OCI-LY7 (cell line): ENCODE results near the gene EDC3. TPM values are rescaled to one million over a fixed set of nuclear protein-coding genes. Genes with fewer than 3 reads are reported as not detected.
"Not testable (repeated sequence)": the region's sequence is repeated elsewhere in the genome, so short reads cannot be mapped to it uniquely, and the experiment has no call there.

ENCODE experiments used
- Bru-seq: library from RNA; stranded (reverse); fragments of 400-500 nt; gene quantifications from one replicate; lab custom pipeline; 2021; lab: Mats Ljungman, UMichigan
- BruChase-seq, 2 experiments: library from RNA; stranded (reverse); fragments of 400-500 nt; gene quantifications; one replicate each; lab custom pipeline; 2021; lab: Mats Ljungman, UMichigan
- BruUV-seq: library from RNA; stranded (reverse); fragments of 400-500 nt; replicated peaks from 2 replicates; lab custom pipeline; 2021; lab: Mats Ljungman, UMichigan
- CTCF ChIA-PET: fragments of 300-600 bp; sonication (Branson Sonifier 250); formaldehyde crosslinking; loops from one replicate; lab custom pipeline; 2022; ENCODE audit warnings: antibody characterized with exemption; ENCODE audit not compliant: unreplicated experiment; lab: Charles Lee
- POLR2A ChIA-PET: fragments of 300-600 bp; sonication (Branson Sonifier 250); formaldehyde crosslinking; loops from one replicate; lab custom pipeline; 2022; ENCODE audit warnings: antibody characterized with exemption; lab: Charles Lee
- DNase-seq: peaks from one replicate; pipeline ENCODE4 v3.0.0-alpha.2; 2015; ENCODE audit warnings: low spot score
- H2AFZ ChIP-seq: fragments of 200-600 bp; sonication (generic), shearing (Covaris generic); 2 replicates; pipeline ENCODE4 v1.6.1; 2014; ENCODE audit warnings: mild to moderate bottlenecking, antibody characterized with exemption, low read length, moderate library complexity
- H3K27ac ChIP-seq: fragments of 200-600 bp; sonication (generic); 2 replicates; pipeline ENCODE4 v1.5.1; 2014; ENCODE audit warnings: mixed run types, low read depth, mild to moderate bottlenecking, moderate library complexity, low read length, inconsistent platforms; ENCODE audit not compliant: poor library complexity, severe bottlenecking
- H3K36me3 ChIP-seq: fragments of 200-600 bp; sonication (generic); 2 replicates; pipeline ENCODE4 v1.6.1; 2014; ENCODE audit warnings: mild to moderate bottlenecking, antibody characterized with exemption, low read length, moderate library complexity, mixed read lengths; ENCODE audit not compliant: insufficient read depth
- H3K4me1 ChIP-seq: fragments of 200-600 bp; sonication (generic); 2 replicates; pipeline ENCODE4 v1.5.1; 2014; ENCODE audit warnings: mild to moderate bottlenecking, low read length; ENCODE audit not compliant: insufficient read depth, poor library complexity, severe bottlenecking
- H3K4me2 ChIP-seq: fragments of 200-600 bp; sonication (generic); 2 replicates; pipeline ENCODE4 v1.6.1; 2014; ENCODE audit warnings: mild to moderate bottlenecking, low read length
- H3K4me3 ChIP-seq: fragments of 200-600 bp; sonication (generic); 2 replicates; pipeline ENCODE4 v1.5.1; 2014; ENCODE audit warnings: mild to moderate bottlenecking, low read depth, low read length; ENCODE audit not compliant: poor library complexity, severe bottlenecking
- H3K79me2 ChIP-seq: fragments of 200-600 bp; sonication (generic); 2 replicates; pipeline ENCODE4 v1.6.1; 2016; ENCODE audit warnings: low read depth, mild to moderate bottlenecking, low read length, moderate library complexity, mixed read lengths; ENCODE audit not compliant: insufficient read depth
- H3K9me2 ChIP-seq: fragments of 200-600 bp; sonication (generic); 2 replicates; pipeline ENCODE4 v1.6.1; 2016; ENCODE audit warnings: mild to moderate bottlenecking, low read length, mixed read lengths; ENCODE audit not compliant: insufficient read depth
- H3K9me3 ChIP-seq: fragments of 200-600 bp; sonication (generic); 2 replicates; pipeline ENCODE4 v1.6.1; 2014; ENCODE audit warnings: mild to moderate bottlenecking, mixed run types, low read length, mixed read lengths
- H4K20me1 ChIP-seq: fragments of 200-600 bp; sonication (generic); 2 replicates; pipeline ENCODE4 v1.6.1; 2014; ENCODE audit warnings: mild to moderate bottlenecking, antibody characterized with exemption, low read length, moderate library complexity, mixed read lengths; ENCODE audit not compliant: insufficient read depth
- EZH2phosphoT487 ChIP-seq: fragments of 200-600 bp; sonication (generic); IDR thresholded peaks from 2 replicates; pipeline ENCODE4 v1.6.1; 2018; ENCODE audit warnings: low read depth, borderline replicate concordance, mild to moderate bottlenecking, mixed run types, antibody characterized with exemption, low read length, moderate library complexity, mixed read lengths
- intact Hi-C: fragments of 100-400 bp; cut with micrococcal nuclease; formaldehyde crosslinking; loops from one replicate; pipeline ENCODE4 v1.10.0; 2022; ENCODE audit not compliant: unreplicated experiment
- long read RNA-seq: library from polyadenylated mRNA; stranded (forward); transcript quantifications from one replicate; pipeline ENCODE4 v2.0.0, GENCODE V29; 2022
- total RNA-seq, 2 experiments: library from RNA; depleted of rRNA in 1 of 2; stranded (reverse); fragments of >200 nt in 1 of 2; shearing (Covaris generic) in 1 of 2; gene quantifications; 2 replicates each; pipeline ENCODE4 v1.2.3, GENCODE V29; 2014 to 2022
- TF ChIP-seq, protein P1 (sequence below): fragments of 200-600 bp; sonication (generic); conservative IDR thresholded peaks from 2 replicates; pipeline ENCODE4 v1.5.1; 2014; ENCODE audit warnings: mild to moderate bottlenecking, antibody characterized with exemption, low read length, moderate library complexity, mixed read lengths

The EDC3 gene, protein sequence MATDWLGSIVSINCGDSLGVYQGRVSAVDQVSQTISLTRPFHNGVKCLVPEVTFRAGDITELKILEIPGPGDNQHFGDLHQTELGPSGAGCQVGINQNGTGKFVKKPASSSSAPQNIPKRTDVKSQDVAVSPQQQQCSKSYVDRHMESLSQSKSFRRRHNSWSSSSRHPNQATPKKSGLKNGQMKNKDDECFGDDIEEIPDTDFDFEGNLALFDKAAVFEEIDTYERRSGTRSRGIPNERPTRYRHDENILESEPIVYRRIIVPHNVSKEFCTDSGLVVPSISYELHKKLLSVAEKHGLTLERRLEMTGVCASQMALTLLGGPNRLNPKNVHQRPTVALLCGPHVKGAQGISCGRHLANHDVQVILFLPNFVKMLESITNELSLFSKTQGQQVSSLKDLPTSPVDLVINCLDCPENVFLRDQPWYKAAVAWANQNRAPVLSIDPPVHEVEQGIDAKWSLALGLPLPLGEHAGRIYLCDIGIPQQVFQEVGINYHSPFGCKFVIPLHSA
- total RNA-seq (2014; rRNA removed; shearing (Covaris generic)): 13.4 and 15.1 TPM in 2 replicates
- total RNA-seq (2022): 43.5 and 51.4 TPM in 2 replicates
- Bru-seq, nascent RNA: percentile 71 among the genes with signal in this experiment
- percentile 76 among the genes with signal in this experiment for BruChase-seq, experiment 1, labeled RNA remaining after a 6-hour chase
- percentile 76 among the genes with signal in this experiment for BruChase-seq, experiment 2, labeled RNA remaining after a 2-hour chase
- long read RNA-seq, transcript EDC3-214 (8 exons, 1,825 nt): minor isoform, 15 of 95 reads
- long read RNA-seq, transcript EDC3-201 (7 exons, 3,763 nt): major isoform, 36 of 95 reads
- long read RNA-seq, partial matches to known transcripts: 22 of 95 reads
- long read RNA-seq, other reads (novel, unspliced or antisense): 19 of 95 reads

DNA sequence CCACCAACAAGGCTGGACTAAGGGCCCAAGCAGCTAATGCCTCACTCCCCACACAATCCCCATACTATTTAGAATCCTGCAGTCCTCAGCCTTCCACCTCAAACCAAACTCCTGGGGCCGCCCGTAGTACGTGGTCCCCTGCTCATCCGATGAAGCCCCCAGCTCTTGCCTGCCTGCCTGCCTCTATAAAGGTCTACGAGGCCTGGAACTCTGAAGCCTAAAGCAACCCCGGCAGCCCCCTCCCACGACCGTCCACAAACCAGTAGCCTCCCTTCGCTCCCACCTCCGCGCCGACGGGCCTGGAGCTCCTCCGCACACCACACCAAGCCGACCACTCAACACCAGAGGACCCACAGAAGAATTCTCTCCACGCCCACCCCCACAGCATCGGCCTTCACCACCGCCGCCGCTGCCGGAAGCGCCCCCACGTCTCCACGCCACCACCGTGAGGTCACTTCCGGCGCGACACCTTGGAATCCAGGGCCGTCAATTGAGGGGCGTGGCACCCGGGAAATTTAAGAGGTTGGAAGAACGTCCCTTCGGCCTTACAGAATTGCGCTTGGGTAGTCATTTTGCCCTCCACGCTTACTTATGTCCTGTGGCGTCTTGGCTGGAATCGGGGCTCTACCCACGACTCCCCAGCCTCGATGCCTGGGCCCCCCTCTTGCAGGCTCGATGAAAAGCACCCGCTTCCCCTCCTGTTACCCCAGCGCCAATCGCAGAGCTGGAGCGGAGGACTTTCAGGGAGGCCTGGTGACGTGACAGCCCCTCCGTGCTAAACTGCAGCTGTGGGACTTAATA is at the start of gene EDC3:
Gene EDC3 (minus strand): TSS at position 428 of the 801 bp plus-strand sequence. CDS start 20,900 bp downstream, outside the sequence.
- no TSS peak for BruUV-seq
- no peaks in the 10 kb centered on the region for H3K36me3 ChIP-seq
- peak within 1 kb of the TSS; percentile 93 for H2AFZ ChIP-seq
- peak within 1 kb of the TSS; percentile 92 for H3K4me2 ChIP-seq
- peaks cover 29% of the 10 kb centered on the region; the same call in 1 of the 2 replicates for H3K79me2 ChIP-seq
- H4K20me1 ChIP-seq: no peaks in the 10 kb centered on the region
- TF ChIP-seq EZH2phosphoT487: no peak
- TF ChIP-seq, protein P1, sequence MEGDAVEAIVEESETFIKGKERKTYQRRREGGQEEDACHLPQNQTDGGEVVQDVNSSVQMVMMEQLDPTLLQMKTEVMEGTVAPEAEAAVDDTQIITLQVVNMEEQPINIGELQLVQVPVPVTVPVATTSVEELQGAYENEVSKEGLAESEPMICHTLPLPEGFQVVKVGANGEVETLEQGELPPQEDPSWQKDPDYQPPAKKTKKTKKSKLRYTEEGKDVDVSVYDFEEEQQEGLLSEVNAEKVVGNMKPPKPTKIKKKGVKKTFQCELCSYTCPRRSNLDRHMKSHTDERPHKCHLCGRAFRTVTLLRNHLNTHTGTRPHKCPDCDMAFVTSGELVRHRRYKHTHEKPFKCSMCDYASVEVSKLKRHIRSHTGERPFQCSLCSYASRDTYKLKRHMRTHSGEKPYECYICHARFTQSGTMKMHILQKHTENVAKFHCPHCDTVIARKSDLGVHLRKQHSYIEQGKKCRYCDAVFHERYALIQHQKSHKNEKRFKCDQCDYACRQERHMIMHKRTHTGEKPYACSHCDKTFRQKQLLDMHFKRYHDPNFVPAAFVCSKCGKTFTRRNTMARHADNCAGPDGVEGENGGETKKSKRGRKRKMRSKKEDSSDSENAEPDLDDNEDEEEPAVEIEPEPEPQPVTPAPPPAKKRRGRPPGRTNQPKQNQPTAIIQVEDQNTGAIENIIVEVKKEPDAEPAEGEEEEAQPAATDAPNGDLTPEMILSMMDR: no peak
- intact Hi-C loops: no loop called here
- DNase-seq: peak; percentile 88
- H3K9me3 ChIP-seq: no peaks in the 10 kb centered on the region
- H3K4me3 ChIP-seq: peak within 1 kb of the TSS; percentile 97
- peak within 1 kb of the TSS; percentile 53 for H3K27ac ChIP-seq
- peaks cover 20% of the 10 kb centered on the region for H3K4me1 ChIP-seq
- POLR2A ChIA-PET: interaction anchor here (1.0 kb wide), 1 partner anchor 41 kb away, joined by 4 read pairs; no protein-coding TSS in a partner anchor
- no peaks in the 10 kb centered on the region for H3K9me2 ChIP-seq
- CTCF ChIA-PET: interaction anchor here (1.0 kb wide), 1 partner anchor 18 kb away, joined by 4 read pairs; no protein-coding TSS in a partner anchor

DNA sequence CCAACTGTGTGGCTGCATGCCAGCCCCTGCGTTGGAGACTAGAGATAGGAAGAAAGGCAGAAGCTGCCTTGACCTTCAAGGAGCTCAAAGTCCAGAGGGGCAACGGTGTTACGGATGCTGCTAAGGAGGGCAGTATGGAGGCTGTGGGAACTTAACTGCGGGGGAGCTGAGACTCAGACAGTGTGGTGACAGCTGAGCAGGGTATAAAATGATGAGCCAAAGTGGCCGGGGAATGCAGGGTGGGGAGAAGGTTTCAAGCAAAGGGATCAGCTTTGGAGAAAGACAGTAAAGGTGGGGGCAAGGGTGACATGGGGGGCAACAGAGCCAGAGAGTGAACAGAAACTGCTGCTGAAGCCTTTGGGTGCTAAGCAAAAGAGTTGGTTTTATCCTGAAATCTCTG is 46.6 kb upstream of the EDC3 start:
- no peaks in the 10 kb centered on the region for H3K36me3 ChIP-seq
- H3K4me1 ChIP-seq: no peaks in the 10 kb centered on the region
- no peaks in the 10 kb centered on the region for H3K79me2 ChIP-seq
- ChIA-PET POLR2A (interaction anchor here (0.7 kb wide), 1 partner anchor 1923 kb away, joined by 4 read pairs; no protein-coding TSS in a partner anchor), CTCF (no interaction called here)
- H2AFZ ChIP-seq: no peak overlapping the region
- no peaks in the 10 kb centered on the region for H3K9me2 ChIP-seq
- no peak overlapping the region for H3K27ac ChIP-seq
- DNase-seq: no peak
- TF ChIP-seq, protein P1: no peak
- TF ChIP-seq EZH2phosphoT487: no peak
- no peak overlapping the region for H3K4me2 ChIP-seq
- H4K20me1 ChIP-seq: no peaks in the 10 kb centered on the region
- no peak overlapping the region for H3K4me3 ChIP-seq
- H3K9me3 ChIP-seq: no peaks in the 10 kb centered on the region
- no TSS peak for BruUV-seq
- intact Hi-C loops: no loop called here

DNA sequence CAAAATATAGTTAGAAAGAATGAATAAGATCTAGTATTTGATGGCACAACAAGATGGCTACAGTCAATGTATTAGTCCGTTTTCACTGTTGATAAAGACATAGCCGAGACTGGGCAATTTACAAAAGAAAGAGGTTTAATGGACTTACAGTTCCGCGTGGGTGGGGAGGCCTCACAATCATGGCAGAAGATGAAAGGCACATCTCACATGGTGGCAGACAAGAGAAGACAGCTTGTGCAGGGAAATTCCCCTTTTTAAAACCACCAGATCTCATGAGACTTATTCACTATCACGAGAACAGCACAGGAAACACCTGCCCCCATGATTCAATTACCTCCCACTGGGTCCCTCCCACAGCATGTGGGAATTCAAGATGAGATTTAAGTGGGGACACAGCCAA is 42.4 kb upstream of the EDC3 start:
- H3K9me2 ChIP-seq, H3K4me2 ChIP-seq, H3K4me3 ChIP-seq, CTCF ChIA-PET, BruUV-seq, H4K20me1 ChIP-seq, H3K36me3 ChIP-seq, DNase-seq, H3K27ac ChIP-seq, POLR2A ChIA-PET, H3K9me3 ChIP-seq, H3K79me2 ChIP-seq, H3K4me1 ChIP-seq, H2AFZ ChIP-seq, intact Hi-C loops: not testable (repeated sequence)
